PC-3 (cell line): ENCODE results near the gene C10orf143. TPM values are rescaled to one million over a fixed set of nuclear protein-coding genes. Genes with fewer than 3 reads are reported as not detected.

Experiments used
- ATAC-seq: fragments of 200-7000 bp; cut with Tn5 transposase; 2 replicates; pipeline ENCODE4 v1.9.1; 2020; ENCODE audit warnings: mild to moderate bottlenecking, moderate library complexity
- BruUV-seq: library from RNA; stranded (reverse); fragments of 400-500 nt; replicated peaks from 2 replicates; lab custom pipeline; 2021; lab: Mats Ljungman, UMichigan
- CTCF ChIA-PET: fragments of 300-600 bp; sonication (Branson Sonifier 250); formaldehyde crosslinking; loops from one replicate; lab custom pipeline; 2022; ENCODE audit warnings: antibody characterized with exemption; lab: Charles Lee
- POLR2A ChIA-PET: fragments of 300-600 bp; sonication (Branson Sonifier 250); formaldehyde crosslinking; loops from one replicate; lab custom pipeline; 2022; ENCODE audit warnings: antibody characterized with exemption; ENCODE audit not compliant: unreplicated experiment; lab: Charles Lee
- DNase-seq: peaks from one replicate; pipeline ENCODE4 v3.0.0-alpha.2; 2015
- H2AFZ ChIP-seq: fragments of 300-600 bp; sonication (generic); 2 replicates; pipeline ENCODE4 v1.6.0; 2016; ENCODE audit warnings: antibody characterized with exemption, low read length
- H3F3A ChIP-seq: fragments of 300-600 bp; sonication (generic); one replicate; pipeline ENCODE4 v1.6.0; 2017; ENCODE audit warnings: antibody characterized with exemption, low read length, control low read depth, mild to moderate bottlenecking; ENCODE audit not compliant: unreplicated experiment
- H3K27ac ChIP-seq: fragments of 300-600 bp; sonication (generic); 2 replicates; pipeline ENCODE4 v1.5.1; 2016; ENCODE audit warnings: mild to moderate bottlenecking, low read length
- H3K27me3 ChIP-seq: fragments of 300-600 bp; sonication (generic); 2 replicates; pipeline ENCODE4 v1.6.1; 2016; ENCODE audit warnings: low read length, mixed read lengths
- H3K36me3 ChIP-seq: fragments of 300-600 bp; sonication (generic); 2 replicates; pipeline ENCODE4 v1.6.1; 2016; ENCODE audit warnings: low read depth, mixed run types, low read length, mixed read lengths
- H3K4me1 ChIP-seq: fragments of 300-600 bp; sonication (generic); 2 replicates; pipeline ENCODE4 v1.5.1; 2016; ENCODE audit warnings: low read length; ENCODE audit not compliant: insufficient read depth
- H3K4me2 ChIP-seq: fragments of 300-600 bp; sonication (generic); 2 replicates; pipeline ENCODE4 v1.6.0; 2016; ENCODE audit warnings: low read length
- H3K4me3 ChIP-seq: fragments of 300-600 bp; sonication (generic); 2 replicates; pipeline ENCODE4 v1.5.1; 2016; ENCODE audit warnings: mild to moderate bottlenecking, low read length, mixed read lengths
- H3K79me2 ChIP-seq: fragments of 300-600 bp; sonication (generic); 2 replicates; pipeline ENCODE4 v1.6.1; 2017; ENCODE audit warnings: low read length, mixed read lengths
- H3K9ac ChIP-seq: fragments of 300-600 bp; sonication (generic); 2 replicates; pipeline ENCODE4 v1.6.0; 2016; ENCODE audit warnings: mild to moderate bottlenecking, low read length
- H3K9me2 ChIP-seq: fragments of 300-600 bp; sonication (generic); replicated peaks from 2 replicates; pipeline ENCODE4 v1.6.1; 2016; ENCODE audit warnings: mixed run types, low read length, mixed read lengths
- H3K9me3 ChIP-seq: fragments of 300-600 bp; sonication (generic); 2 replicates; pipeline ENCODE4 v1.6.1; 2016; ENCODE audit warnings: low read length, mixed read lengths
- H4K20me1 ChIP-seq: fragments of 300-600 bp; sonication (generic); 2 replicates; pipeline ENCODE4 v1.6.1; 2016; ENCODE audit warnings: low read length, mixed read lengths
- EZH2 ChIP-seq: fragments of 300-600 bp; sonication (generic); IDR thresholded peaks from one replicate; pipeline ENCODE4 v1.6.1; 2017; ENCODE audit warnings: antibody characterized with exemption, mild to moderate bottlenecking, low read length; ENCODE audit not compliant: unreplicated experiment
- EZH2phosphoT487 ChIP-seq: fragments of 300-600 bp; sonication (generic); IDR thresholded peaks from 2 replicates; pipeline ENCODE4 v1.6.1; 2018; ENCODE audit warnings: mild to moderate bottlenecking, antibody characterized with exemption, low read length, borderline replicate concordance
- intact Hi-C: fragments of 100-400 bp; cut with micrococcal nuclease; formaldehyde crosslinking; loops from 2 replicates; pipeline ENCODE4 v1.9.0; 2023
- total RNA-seq: library from RNA; depleted of rRNA; stranded (reverse); fragments of >200 nt; gene quantifications from 2 replicates; pipeline ENCODE4 v1.2.3, GENCODE V29; 2014
- TF ChIP-seq, protein P1 (sequence below): fragments of 300-600 bp; sonication (generic); conservative IDR thresholded peaks from 2 replicates; pipeline ENCODE4 v1.5.1; 2017; ENCODE audit warnings: antibody characterized with exemption, low read depth, mild to moderate bottlenecking, low read length

Gene C10orf143
- total RNA-seq, 1 experiment from 2014 or later, result not detected

DNA sequence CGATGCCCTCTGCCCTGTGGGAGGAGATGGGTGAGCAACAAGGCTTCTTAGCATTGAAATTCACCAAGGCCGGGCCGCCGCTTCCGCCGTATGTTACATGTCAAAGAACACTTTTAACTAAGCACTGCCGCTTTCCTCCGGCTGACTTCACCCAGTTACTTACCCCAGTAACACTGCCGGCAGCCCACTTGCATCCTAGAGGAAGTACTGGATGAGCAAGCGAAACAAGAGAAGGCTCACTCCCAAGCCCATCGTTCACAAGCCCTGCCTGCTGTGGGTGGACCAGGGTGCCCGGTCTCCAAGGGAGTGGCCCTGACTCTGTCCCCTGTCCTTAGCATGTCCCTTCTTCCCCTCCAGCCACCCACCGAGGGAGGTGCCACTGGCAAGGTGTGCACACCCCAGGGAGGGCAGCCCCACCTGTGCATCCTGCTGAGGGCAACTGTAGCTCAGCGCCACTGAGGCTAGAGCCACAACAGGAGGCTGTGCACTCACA, 73.4 kb downstream of the C10orf143 start:
- TF ChIP-seq EZH2 (no peak), EZH2phosphoT487 (no peak)
- TF ChIP-seq, protein P1, sequence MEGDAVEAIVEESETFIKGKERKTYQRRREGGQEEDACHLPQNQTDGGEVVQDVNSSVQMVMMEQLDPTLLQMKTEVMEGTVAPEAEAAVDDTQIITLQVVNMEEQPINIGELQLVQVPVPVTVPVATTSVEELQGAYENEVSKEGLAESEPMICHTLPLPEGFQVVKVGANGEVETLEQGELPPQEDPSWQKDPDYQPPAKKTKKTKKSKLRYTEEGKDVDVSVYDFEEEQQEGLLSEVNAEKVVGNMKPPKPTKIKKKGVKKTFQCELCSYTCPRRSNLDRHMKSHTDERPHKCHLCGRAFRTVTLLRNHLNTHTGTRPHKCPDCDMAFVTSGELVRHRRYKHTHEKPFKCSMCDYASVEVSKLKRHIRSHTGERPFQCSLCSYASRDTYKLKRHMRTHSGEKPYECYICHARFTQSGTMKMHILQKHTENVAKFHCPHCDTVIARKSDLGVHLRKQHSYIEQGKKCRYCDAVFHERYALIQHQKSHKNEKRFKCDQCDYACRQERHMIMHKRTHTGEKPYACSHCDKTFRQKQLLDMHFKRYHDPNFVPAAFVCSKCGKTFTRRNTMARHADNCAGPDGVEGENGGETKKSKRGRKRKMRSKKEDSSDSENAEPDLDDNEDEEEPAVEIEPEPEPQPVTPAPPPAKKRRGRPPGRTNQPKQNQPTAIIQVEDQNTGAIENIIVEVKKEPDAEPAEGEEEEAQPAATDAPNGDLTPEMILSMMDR, result no peak
- DNase-seq (no peak), ATAC-seq (no peak)
- no peaks in the 10 kb centered on the region for H3K9me2 ChIP-seq
- H3K4me2 ChIP-seq, result no peak overlapping the region
- H3K27ac ChIP-seq, result no peak overlapping the region
- peaks cover 9% of the 10 kb centered on the region for H3K27me3 ChIP-seq
- H3K36me3 ChIP-seq, result no peaks in the 10 kb centered on the region
- no peak overlapping the region for H3K9ac ChIP-seq
- H3F3A ChIP-seq, result no peaks in the 10 kb centered on the region
- ChIA-PET POLR2A (no interaction called here), CTCF (no interaction called here)
- no peak overlapping the region for H3K4me3 ChIP-seq
- H4K20me1 ChIP-seq, result no peaks in the 10 kb centered on the region
- no TSS peak for BruUV-seq
- H3K79me2 ChIP-seq, result no peaks in the 10 kb centered on the region
- intact Hi-C loops, result no loop called here
- no peak overlapping the region for H2AFZ ChIP-seq
- no peaks in the 10 kb centered on the region for H3K9me3 ChIP-seq
- H3K4me1 ChIP-seq, result no peaks in the 10 kb centered on the region

DNA sequence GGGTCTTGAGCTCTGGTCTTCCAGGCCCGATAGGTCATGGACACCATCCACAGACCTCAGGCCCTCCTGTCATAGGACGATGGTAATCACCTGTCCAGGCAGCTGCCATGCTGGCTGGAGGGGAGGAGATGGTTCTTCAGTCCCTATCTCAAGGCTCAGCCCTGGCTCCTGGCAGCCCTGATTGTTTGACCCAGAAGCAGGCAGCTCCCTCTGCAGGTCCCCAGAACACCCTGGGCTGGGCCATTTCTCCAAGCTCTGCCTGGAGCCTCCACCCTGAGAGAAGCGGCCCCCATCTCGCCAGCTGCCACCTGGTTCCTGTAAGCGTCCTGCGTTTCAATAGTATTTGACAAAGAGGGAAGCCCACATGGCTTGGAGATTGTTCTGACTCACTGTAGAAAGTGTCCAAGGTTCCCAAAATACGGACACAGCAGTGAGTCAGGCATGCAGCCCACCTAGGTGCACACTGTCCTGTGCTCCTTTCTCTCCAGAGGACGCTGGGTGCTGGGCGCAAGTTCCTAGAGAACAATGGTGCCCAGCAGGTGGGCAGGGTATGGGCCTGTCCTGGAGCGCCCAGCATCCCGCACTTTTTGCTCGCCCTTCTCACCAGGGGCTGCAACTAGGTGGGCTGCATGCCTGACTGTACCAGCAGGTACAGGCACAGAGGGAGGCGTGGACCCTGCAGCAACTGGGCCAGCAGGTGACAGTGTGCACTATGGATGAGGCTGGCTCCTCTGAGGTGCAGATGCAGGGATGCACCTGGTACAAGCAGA, 74.1 kb downstream of the C10orf143 start:
- no peaks in the 10 kb centered on the region for H3K9me2 ChIP-seq
- ATAC-seq, result no peak
- H3K27me3 ChIP-seq, result peaks cover 9% of the 10 kb centered on the region
- ChIA-PET POLR2A (no interaction called here), CTCF (no interaction called here)
- no peak overlapping the region for H2AFZ ChIP-seq
- intact Hi-C loops, result no loop called here
- no peaks in the 10 kb centered on the region for H3K4me1 ChIP-seq
- no peak overlapping the region for H3K4me3 ChIP-seq
- no TSS peak for BruUV-seq
- H3K36me3 ChIP-seq, result no peaks in the 10 kb centered on the region
- no peaks in the 10 kb centered on the region for H3F3A ChIP-seq
- no peaks in the 10 kb centered on the region for H3K79me2 ChIP-seq
- no peak overlapping the region for H3K4me2 ChIP-seq
- H3K9ac ChIP-seq, result no peak overlapping the region
- no peaks in the 10 kb centered on the region for H3K9me3 ChIP-seq
- DNase-seq, result no peak
- TF ChIP-seq, protein P1, result no peak
- no peak for TF ChIP-seq EZH2
- H4K20me1 ChIP-seq, result no peaks in the 10 kb centered on the region
- H3K27ac ChIP-seq, result no peak overlapping the region

- no peak overlapping the region for H3K9ac ChIP-seq
- no peaks in the 10 kb centered on the region for H3K9me2 ChIP-seq
- no peaks in the 10 kb centered on the region for H3K79me2 ChIP-seq
- ChIA-PET POLR2A (no interaction called here), CTCF (no interaction called here)
- H4K20me1 ChIP-seq, result no peaks in the 10 kb centered on the region
- H3K4me2 ChIP-seq, result no peak overlapping the region
- H3K36me3 ChIP-seq, result no peaks in the 10 kb centered on the region
- intact Hi-C loops, result no loop called here
- no peak overlapping the region for H3K27ac ChIP-seq
- H3K4me3 ChIP-seq, result no peak overlapping the region
- ATAC-seq (no peak), DNase-seq (no peak)
- no peak for TF ChIP-seq EZH2
- TF ChIP-seq EZH2phosphoT487, result no peak
- TF ChIP-seq, protein P1, result no peak
- BruUV-seq, result no TSS peak
- H3K9me3 ChIP-seq, result no peaks in the 10 kb centered on the region
- H3F3A ChIP-seq, result no peaks in the 10 kb centered on the region
- H3K27me3 ChIP-seq, result no peaks in the 10 kb centered on the region
- no peak overlapping the region for H2AFZ ChIP-seq
- no peaks in the 10 kb centered on the region for H3K4me1 ChIP-seq
Observed at GRCh38 chr10:130029209-130029608, 81.4 kb downstream of the C10orf143 start.
